HEK293 (cell line): ENCODE data around the gene MMP15.

Source experiments
- EGR2 ChIP-seq: fragments of 450-650 bp; formaldehyde crosslinking; IDR thresholded peaks from 2 replicates; pipeline ENCODE4 v1.5.1; 2016; ENCODE audit warnings: low read depth, missing biosample characterization, missing genetic modification characterization
- MYNN ChIP-seq: fragments of 450-650 bp; formaldehyde crosslinking; IDR thresholded peaks from 2 replicates; pipeline ENCODE4 v1.5.1; 2016; ENCODE audit warnings: missing biosample characterization, missing genetic modification characterization, borderline replicate concordance
- ZEB2 ChIP-seq: fragments of 450-650 bp; formaldehyde crosslinking; IDR thresholded peaks from 2 replicates; pipeline ENCODE4 v1.5.1; 2016; ENCODE audit warnings: missing biosample characterization, missing genetic modification characterization
- ZNF138 ChIP-seq: fragments of 450-650 bp; formaldehyde crosslinking; IDR thresholded peaks from 2 replicates; pipeline ENCODE4 v1.5.1; 2016; ENCODE audit warnings: missing biosample characterization, missing genetic modification characterization, borderline replicate concordance
- ZNF274 ChIP-seq, 2 experiments: fragments of 200-500 bp in 1 of 2; fragments of 450-650 bp in 1 of 2; sonication (Bioruptor generic) in 1 of 2; formaldehyde crosslinking in 1 of 2; IDR thresholded peaks; 2 replicates each; pipeline versions ENCODE4 v1.5.1 to v1.6.1; 2014 to 2016; ENCODE audit warnings: borderline replicate concordance in 1 of 2, inconsistent platforms in 1 of 2, low read length in 1 of 2, missing biosample characterization in 1 of 2, missing genetic modification characterization in 1 of 2
- ZNF350 ChIP-seq: fragments of 450-650 bp; formaldehyde crosslinking; IDR thresholded peaks from 2 replicates; pipeline ENCODE4 v1.5.0; 2017; ENCODE audit warnings: missing biosample characterization, mild to moderate bottlenecking, missing genetic modification characterization
- ZNF423 ChIP-seq: fragments of 450-650 bp; formaldehyde crosslinking; IDR thresholded peaks from 2 replicates; pipeline ENCODE4 v1.5.1; 2016; ENCODE audit warnings: missing biosample characterization, missing genetic modification characterization
- TF ChIP-seq, protein P1 (sequence below): fragments of 450-650 bp; formaldehyde crosslinking; IDR thresholded peaks from 2 replicates; pipeline ENCODE4 v1.5.1; 2016; ENCODE audit warnings: missing biosample characterization, missing genetic modification characterization
- TF ChIP-seq, protein P2 (sequence below): fragments of 450-650 bp; formaldehyde crosslinking; IDR thresholded peaks from 2 replicates; pipeline ENCODE4 v1.5.1; 2016; ENCODE audit warnings: missing biosample characterization, missing genetic modification characterization
- TF ChIP-seq, protein P3 (sequence below): fragments of 450-650 bp; formaldehyde crosslinking; IDR thresholded peaks from 2 replicates; pipeline ENCODE4 v1.5.1; 2016; ENCODE audit warnings: missing biosample characterization, missing genetic modification characterization

DNA sequence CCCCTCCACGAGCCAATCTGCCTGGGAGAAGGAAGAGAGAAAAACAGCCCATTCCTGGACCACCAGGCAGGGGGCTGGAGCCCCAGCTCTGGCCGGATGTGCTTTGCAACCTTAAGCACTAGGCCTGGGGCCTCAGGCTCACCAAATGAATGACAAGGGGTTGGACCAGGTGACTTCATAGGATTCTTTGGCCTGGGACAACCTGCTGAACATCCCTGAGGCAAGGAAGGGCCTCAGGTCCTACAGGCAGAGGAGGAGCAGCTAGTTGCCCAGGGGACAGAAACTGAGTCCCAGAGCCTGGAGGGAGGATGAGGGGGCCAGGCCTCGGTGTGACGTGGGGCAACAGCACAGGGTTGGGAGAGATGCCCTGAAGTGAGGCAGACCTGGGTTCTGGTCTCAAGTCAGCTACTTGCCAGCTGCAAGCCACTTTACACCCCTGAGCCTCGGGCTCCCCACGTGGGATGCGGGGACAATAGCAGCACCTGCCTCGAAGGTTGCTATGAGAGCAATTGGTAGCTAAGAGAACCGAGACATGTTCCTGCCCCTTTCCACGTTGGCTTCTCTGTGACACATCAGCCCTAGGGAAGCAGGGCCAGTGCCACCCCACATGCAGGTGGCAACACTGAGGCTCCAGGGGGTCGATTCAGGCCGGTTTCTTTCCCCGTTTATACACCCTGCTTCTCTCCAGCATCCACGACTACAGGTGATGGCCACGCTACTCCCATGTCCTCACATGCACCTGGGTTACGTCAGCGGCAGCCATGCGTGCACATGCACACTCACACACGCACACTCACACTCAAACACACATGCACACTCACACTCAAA, 61.0 kb downstream of the MMP15 start:
- TF ChIP-seq, protein P1, sequence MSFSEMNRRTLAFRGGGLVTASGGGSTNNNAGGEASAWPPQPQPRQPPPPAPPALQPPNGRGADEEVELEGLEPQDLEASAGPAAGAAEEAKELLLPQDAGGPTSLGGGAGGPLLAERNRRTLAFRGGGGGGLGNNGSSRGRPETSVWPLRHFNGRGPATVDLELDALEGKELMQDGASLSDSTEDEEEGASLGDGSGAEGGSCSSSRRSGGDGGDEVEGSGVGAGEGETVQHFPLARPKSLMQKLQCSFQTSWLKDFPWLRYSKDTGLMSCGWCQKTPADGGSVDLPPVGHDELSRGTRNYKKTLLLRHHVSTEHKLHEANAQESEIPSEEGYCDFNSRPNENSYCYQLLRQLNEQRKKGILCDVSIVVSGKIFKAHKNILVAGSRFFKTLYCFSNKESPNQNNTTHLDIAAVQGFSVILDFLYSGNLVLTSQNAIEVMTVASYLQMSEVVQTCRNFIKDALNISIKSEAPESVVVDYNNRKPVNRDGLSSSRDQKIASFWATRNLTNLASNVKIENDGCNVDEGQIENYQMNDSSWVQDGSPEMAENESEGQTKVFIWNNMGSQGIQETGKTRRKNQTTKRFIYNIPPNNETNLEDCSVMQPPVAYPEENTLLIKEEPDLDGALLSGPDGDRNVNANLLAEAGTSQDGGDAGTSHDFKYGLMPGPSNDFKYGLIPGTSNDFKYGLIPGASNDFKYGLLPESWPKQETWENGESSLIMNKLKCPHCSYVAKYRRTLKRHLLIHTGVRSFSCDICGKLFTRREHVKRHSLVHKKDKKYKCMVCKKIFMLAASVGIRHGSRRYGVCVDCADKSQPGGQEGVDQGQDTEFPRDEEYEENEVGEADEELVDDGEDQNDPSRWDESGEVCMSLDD (tag by site-specific recombination), result no peak
- no peak for TF ChIP-seq EGR2
- TF ChIP-seq, protein P2, sequence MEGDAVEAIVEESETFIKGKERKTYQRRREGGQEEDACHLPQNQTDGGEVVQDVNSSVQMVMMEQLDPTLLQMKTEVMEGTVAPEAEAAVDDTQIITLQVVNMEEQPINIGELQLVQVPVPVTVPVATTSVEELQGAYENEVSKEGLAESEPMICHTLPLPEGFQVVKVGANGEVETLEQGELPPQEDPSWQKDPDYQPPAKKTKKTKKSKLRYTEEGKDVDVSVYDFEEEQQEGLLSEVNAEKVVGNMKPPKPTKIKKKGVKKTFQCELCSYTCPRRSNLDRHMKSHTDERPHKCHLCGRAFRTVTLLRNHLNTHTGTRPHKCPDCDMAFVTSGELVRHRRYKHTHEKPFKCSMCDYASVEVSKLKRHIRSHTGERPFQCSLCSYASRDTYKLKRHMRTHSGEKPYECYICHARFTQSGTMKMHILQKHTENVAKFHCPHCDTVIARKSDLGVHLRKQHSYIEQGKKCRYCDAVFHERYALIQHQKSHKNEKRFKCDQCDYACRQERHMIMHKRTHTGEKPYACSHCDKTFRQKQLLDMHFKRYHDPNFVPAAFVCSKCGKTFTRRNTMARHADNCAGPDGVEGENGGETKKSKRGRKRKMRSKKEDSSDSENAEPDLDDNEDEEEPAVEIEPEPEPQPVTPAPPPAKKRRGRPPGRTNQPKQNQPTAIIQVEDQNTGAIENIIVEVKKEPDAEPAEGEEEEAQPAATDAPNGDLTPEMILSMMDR (tag by site-specific recombination), result no peak
- TF ChIP-seq, protein P3, sequence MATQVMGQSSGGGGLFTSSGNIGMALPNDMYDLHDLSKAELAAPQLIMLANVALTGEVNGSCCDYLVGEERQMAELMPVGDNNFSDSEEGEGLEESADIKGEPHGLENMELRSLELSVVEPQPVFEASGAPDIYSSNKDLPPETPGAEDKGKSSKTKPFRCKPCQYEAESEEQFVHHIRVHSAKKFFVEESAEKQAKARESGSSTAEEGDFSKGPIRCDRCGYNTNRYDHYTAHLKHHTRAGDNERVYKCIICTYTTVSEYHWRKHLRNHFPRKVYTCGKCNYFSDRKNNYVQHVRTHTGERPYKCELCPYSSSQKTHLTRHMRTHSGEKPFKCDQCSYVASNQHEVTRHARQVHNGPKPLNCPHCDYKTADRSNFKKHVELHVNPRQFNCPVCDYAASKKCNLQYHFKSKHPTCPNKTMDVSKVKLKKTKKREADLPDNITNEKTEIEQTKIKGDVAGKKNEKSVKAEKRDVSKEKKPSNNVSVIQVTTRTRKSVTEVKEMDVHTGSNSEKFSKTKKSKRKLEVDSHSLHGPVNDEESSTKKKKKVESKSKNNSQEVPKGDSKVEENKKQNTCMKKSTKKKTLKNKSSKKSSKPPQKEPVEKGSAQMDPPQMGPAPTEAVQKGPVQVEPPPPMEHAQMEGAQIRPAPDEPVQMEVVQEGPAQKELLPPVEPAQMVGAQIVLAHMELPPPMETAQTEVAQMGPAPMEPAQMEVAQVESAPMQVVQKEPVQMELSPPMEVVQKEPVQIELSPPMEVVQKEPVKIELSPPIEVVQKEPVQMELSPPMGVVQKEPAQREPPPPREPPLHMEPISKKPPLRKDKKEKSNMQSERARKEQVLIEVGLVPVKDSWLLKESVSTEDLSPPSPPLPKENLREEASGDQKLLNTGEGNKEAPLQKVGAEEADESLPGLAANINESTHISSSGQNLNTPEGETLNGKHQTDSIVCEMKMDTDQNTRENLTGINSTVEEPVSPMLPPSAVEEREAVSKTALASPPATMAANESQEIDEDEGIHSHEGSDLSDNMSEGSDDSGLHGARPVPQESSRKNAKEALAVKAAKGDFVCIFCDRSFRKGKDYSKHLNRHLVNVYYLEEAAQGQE (tag by site-specific recombination), result no peak
- TF ChIP-seq ZNF274 (IDR thresholded peaks at IDR 0.05; ENCODE audit: low read length), result no peak
- TF ChIP-seq ZNF274 (tag by site-specific recombination; IDR thresholded peaks at IDR 0.05; ENCODE audit: borderline replicate concordance), result no peak
- TF ChIP-seq ZNF423 (tag by site-specific recombination), result no peak
- TF ChIP-seq ZNF138 (tag by site-specific recombination), result no peak
- TF ChIP-seq ZNF350, result no peak
- no peak for TF ChIP-seq ZEB2 (tag by site-specific recombination)
- TF ChIP-seq MYNN (tag by site-specific recombination), result no peak
